Putamen (tissue), 1 donor: Measurements from ENCODE around the gene LASP1NB.
"Not testable (repeated sequence)": the region's sequence is repeated elsewhere in the genome, so short reads cannot be mapped to it uniquely, and the experiment has no call there.

Source experiments
- DNase-seq: peaks from one replicate; pipeline ENCODE4 v3.0.0-alpha.2; 2016; ENCODE audit warnings: low spot score

Gene LASP1NB

GRCh38 chr17:38967290-38967738 is 41.9 kb downstream of the LASP1NB start, which contains the start of gene FBXO47:
Gene FBXO47 (minus strand): TSS chr17:38967403. CDS start chr17:38963025, 4,378 bp downstream.
- peak; percentile 90 for DNase-seq

- no peak for DNase-seq
Measured at GRCh38 chr17:38969281-38969680, 43.9 kb downstream of the LASP1NB start.

DNA sequence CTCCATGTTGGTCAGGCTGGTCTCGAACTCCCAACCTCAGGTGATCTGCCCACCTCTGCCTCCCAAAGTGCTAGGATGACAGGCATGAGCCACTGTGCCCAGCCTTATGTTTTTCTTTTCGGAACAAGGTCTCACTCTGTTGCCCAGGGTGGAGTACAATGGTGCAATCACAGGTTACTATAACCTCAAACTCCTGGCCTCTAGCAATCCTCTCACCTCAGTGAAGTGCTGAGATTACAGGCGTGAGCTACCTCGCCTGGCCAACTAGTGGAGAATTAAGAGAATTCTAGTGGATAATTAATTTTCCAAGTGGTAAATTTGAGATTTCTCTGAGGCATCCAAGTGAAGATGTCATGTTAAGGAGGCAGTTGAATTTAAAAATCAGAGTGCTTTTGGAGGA is 44.7 kb downstream of the LASP1NB start:
- DNase-seq: no peak

- DNase-seq: no peak
Measured at GRCh38 chr17:38970804-38971203, 45.4 kb downstream of the LASP1NB start.

DNA sequence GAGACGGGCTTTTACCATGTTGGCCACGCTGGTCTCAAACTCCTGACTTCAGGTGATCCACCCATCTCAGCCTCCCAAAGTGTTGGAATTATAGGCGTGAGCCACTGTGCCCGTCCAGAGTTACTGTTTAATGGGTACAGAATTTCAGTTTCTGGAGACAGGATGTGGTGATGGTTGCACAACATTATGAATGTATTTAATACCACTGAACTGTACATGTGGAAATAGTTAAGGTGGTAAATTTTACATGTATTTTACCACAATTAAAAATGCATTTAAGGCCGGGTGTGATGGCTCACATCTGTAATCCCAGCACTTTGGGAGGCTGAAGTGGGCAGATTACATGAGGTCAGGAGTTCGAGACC is 50.8 kb downstream of the LASP1NB start:
- DNase-seq: not testable (repeated sequence)

GRCh38 chr17:38978180-38978579 is 52.8 kb downstream of the LASP1NB start:
- DNase-seq: no peak
